H1 (cell line): ENCODE results near the gene SOCS7. TPM values are rescaled to one million over a fixed set of nuclear protein-coding genes. Genes with fewer than 3 reads are reported as not detected.

Experiments
- CTCF ChIA-PET: fragments of 300-600 bp; sonication (Branson Sonifier 250); formaldehyde crosslinking; loops from one replicate; lab custom pipeline; 2021; ENCODE audit not compliant: partially characterized antibody; lab: Charles Lee
- POLR2A ChIA-PET: fragments of 300-600 bp; sonication (Branson Sonifier 250); formaldehyde crosslinking; loops from one replicate; lab custom pipeline; 2021; ENCODE audit warnings: inconsistent platforms; ENCODE audit not compliant: partially characterized antibody; lab: Charles Lee
- DNase-seq, 2 experiments: peaks; one replicate each; pipeline versions ENCODE4 v3.0.0 to v3.0.0-alpha.2; 2010 to 2022; ENCODE audit warnings: low spot score in 2 of 2, low read depth in 1 of 2, mixed read lengths in 1 of 2
- FAIRE-seq: peaks from 2 replicates; lab custom pipeline; 2011; peaks lifted over from hg19 to GRCh38; lab: Jason Lieb, UNC
- H2AFZ ChIP-seq: 2 replicates; pipeline ENCODE4 v1.8.1; 2012; ENCODE audit warnings: low read length, inconsistent platforms
- H2AK5ac ChIP-seq: 2 replicates; pipeline ENCODE4 v1.6.1; 2013; ENCODE audit warnings: low read depth, low read length
- H2BK120ac ChIP-seq: replicated peaks from 2 replicates; pipeline ENCODE3; 2013; ENCODE audit warnings: low read depth, low read length, inconsistent platforms
- H2BK12ac ChIP-seq: 2 replicates; pipeline ENCODE4 v1.6.1; 2013; ENCODE audit warnings: low read depth, low read length
- H2BK15ac ChIP-seq: 2 replicates; pipeline ENCODE4 v1.6.1; 2013; ENCODE audit warnings: low read length
- H2BK20ac ChIP-seq: 2 replicates; pipeline ENCODE4 v1.6.1; 2013; ENCODE audit warnings: low read length
- H2BK5ac ChIP-seq: 2 replicates; pipeline ENCODE4 v1.6.1; 2013; ENCODE audit warnings: low read depth, low read length
- H3K14ac ChIP-seq: 2 replicates; pipeline ENCODE4 v1.6.1; 2013; ENCODE audit warnings: inconsistent platforms; ENCODE audit not compliant: insufficient read length
- H3K18ac ChIP-seq: 2 replicates; pipeline ENCODE4 v1.6.1; 2013; ENCODE audit warnings: low read length; ENCODE audit errors: extremely low read depth
- H3K23ac ChIP-seq: 2 replicates; pipeline ENCODE4 v1.6.1; 2013; ENCODE audit warnings: inconsistent platforms; ENCODE audit not compliant: insufficient read length
- H3K23me2 ChIP-seq: 2 replicates; pipeline ENCODE4 v1.6.1; 2013; ENCODE audit warnings: low read depth, low read length
- H3K27ac ChIP-seq: 2 replicates; pipeline ENCODE4 v1.6.1; 2011; ENCODE audit warnings: low read depth, low read length, inconsistent platforms
- H3K27me3 ChIP-seq, 4 experiments: replicated peaks in 1 of 4; 1 replicate in 1 of 4; 2 replicates in 3 of 4; pipeline versions ENCODE4 v1.6.1 to v1.8.1; 2011 to 2013; ENCODE audit warnings: low read length in 3 of 4, mild to moderate bottlenecking in 3 of 4, inconsistent platforms in 2 of 4, mixed read lengths in 2 of 4, moderate library complexity in 1 of 4; ENCODE audit not compliant: control insufficient read depth in 3 of 4, insufficient read depth in 3 of 4; ENCODE audit errors: extremely low read depth in 1 of 4
- H3K36me3 ChIP-seq, 4 experiments: 2 replicates each; pipeline versions ENCODE4 v1.6.1 to v1.8.1; 2011 to 2013; ENCODE audit warnings: mild to moderate bottlenecking in 4 of 4, low read length in 3 of 4, moderate library complexity in 2 of 4, control low read depth in 1 of 4, inconsistent platforms in 1 of 4; ENCODE audit not compliant: insufficient read depth in 4 of 4, control insufficient read depth in 2 of 4
- H3K4ac ChIP-seq: replicated peaks from 2 replicates; pipeline ENCODE3; 2013; ENCODE audit warnings: low read length, low read depth, mixed read lengths, inconsistent platforms; ENCODE audit not compliant: insufficient read length
- H3K4me1 ChIP-seq, 4 experiments: replicated peaks in 1 of 4; 1 replicate in 1 of 4; 2 replicates in 3 of 4; pipeline versions ENCODE4 v1.6.1 to v1.8.1; 2011 to 2013; ENCODE audit warnings: low read length in 3 of 4, inconsistent platforms in 2 of 4, mixed read lengths in 1 of 4; ENCODE audit not compliant: insufficient read depth in 4 of 4, control insufficient read depth in 3 of 4
- H3K4me2 ChIP-seq, 2 experiments: 2 replicates each; pipeline versions ENCODE4 v1.6.1 to v1.8.1; 2011 to 2013; ENCODE audit warnings: low read depth in 2 of 2, low read length in 2 of 2, control low read depth in 1 of 2, inconsistent platforms in 1 of 2, mild to moderate bottlenecking in 1 of 2; ENCODE audit not compliant: insufficient read depth in 1 of 2
- H3K4me3 ChIP-seq, 4 experiments: fragments of 200-600, 300-600 bp in 1 of 4; sonication (generic), shearing (Covaris generic), sonication (Bioruptor Twin) in 1 of 4; 2 replicates each; pipeline versions ENCODE4 v1.5.1 to v1.8.1; 2011 to 2016; ENCODE audit warnings: low read length in 4 of 4, low read depth in 3 of 4, control low read depth in 2 of 4, inconsistent platforms in 2 of 4, mild to moderate bottlenecking in 2 of 4, mixed read lengths in 1 of 4, moderate library complexity in 1 of 4; ENCODE audit not compliant: insufficient read depth in 2 of 4; ENCODE audit errors: extremely low read depth in 1 of 4
- H3K56ac ChIP-seq: replicated peaks from 2 replicates; pipeline ENCODE3; 2013; ENCODE audit warnings: low read depth, mild to moderate bottlenecking, mixed read lengths, low read length, inconsistent platforms; ENCODE audit not compliant: insufficient read length
- H3K79me1 ChIP-seq: 2 replicates; pipeline ENCODE4 v1.6.1; 2013; ENCODE audit warnings: low read depth, low read length, control low read depth
- H3K79me2 ChIP-seq, 2 experiments: 2 replicates each; pipeline versions ENCODE4 v1.6.1 to v1.8.1; 2012 to 2013; ENCODE audit warnings: low read length in 2 of 2, mild to moderate bottlenecking in 2 of 2, inconsistent platforms in 1 of 2; ENCODE audit not compliant: insufficient read depth in 2 of 2, control insufficient read depth in 1 of 2
- H3K9ac ChIP-seq, 4 experiments: replicated peaks in 1 of 4; 1 replicate in 1 of 4; 2 replicates in 3 of 4; pipeline versions ENCODE4 v1.6.1 to v1.8.1; 2011 to 2013; ENCODE audit warnings: low read depth in 3 of 4, low read length in 3 of 4, control low read depth in 2 of 4, mild to moderate bottlenecking in 2 of 4, moderate library complexity in 2 of 4, inconsistent platforms in 1 of 4; ENCODE audit errors: extremely low read depth in 1 of 4
- H3K9me3 ChIP-seq, 2 experiments: 2 replicates each; pipeline versions ENCODE4 v1.6.1 to v1.8.1; 2012 to 2013; ENCODE audit warnings: mild to moderate bottlenecking in 2 of 2, moderate library complexity in 2 of 2, control low read depth in 1 of 2, inconsistent platforms in 1 of 2, low read depth in 1 of 2, low read length in 1 of 2, mixed read lengths in 1 of 2; ENCODE audit not compliant: insufficient read depth in 2 of 2
- H4K20me1 ChIP-seq, 2 experiments: replicated peaks in 1 of 2; 2 replicates each; pipeline versions ENCODE3 to v1.8.1; 2011 to 2013; ENCODE audit warnings: inconsistent platforms in 2 of 2, low read length in 2 of 2, mild to moderate bottlenecking in 1 of 2; ENCODE audit not compliant: insufficient read depth in 2 of 2, control insufficient read depth in 1 of 2
- H4K5ac ChIP-seq: 2 replicates; pipeline ENCODE4 v1.6.1; 2013; ENCODE audit warnings: low read length, low read depth, mixed read lengths, inconsistent platforms; ENCODE audit not compliant: insufficient read length
- H4K8ac ChIP-seq: 2 replicates; pipeline ENCODE4 v1.8.0; 2013; ENCODE audit warnings: mild to moderate bottlenecking, moderate library complexity, low read length, inconsistent platforms; ENCODE audit not compliant: insufficient read depth; ENCODE audit errors: extremely low read depth
- H4K91ac ChIP-seq: replicated peaks from 2 replicates; pipeline ENCODE3; 2013; ENCODE audit warnings: low read length, mixed read lengths, inconsistent platforms; ENCODE audit not compliant: insufficient read length
- ASH2L ChIP-seq: fragments of 200-600, 300-600 bp; sonication (generic); IDR thresholded peaks from one replicate; pipeline ENCODE4 v1.7.1; 2017; ENCODE audit warnings: low read length
- CBX8 ChIP-seq: fragments of 300-800, 300-1000 bp; sonication (generic); IDR thresholded peaks from 2 replicates; pipeline ENCODE4 v1.7.1; 2016; ENCODE audit warnings: low read depth, low read length, borderline replicate concordance
- FOSL1 ChIP-seq: IDR thresholded peaks from 2 replicates; pipeline ENCODE4 v1.6.1; 2011; ENCODE audit warnings: mild to moderate bottlenecking, low read depth, low read length, moderate library complexity; ENCODE audit not compliant: insufficient read depth
- KDM4A ChIP-seq: IDR thresholded peaks from one replicate; pipeline ENCODE4 v1.7.1; 2012; ENCODE audit warnings: low read depth, mild to moderate bottlenecking, moderate library complexity, low read length, inconsistent platforms; ENCODE audit not compliant: severe bottlenecking
- TEAD4 ChIP-seq: IDR thresholded peaks from 2 replicates; pipeline ENCODE4 v1.6.1; 2012; ENCODE audit warnings: low read depth, low read length, inconsistent platforms, mixed read lengths
- ZNF274 ChIP-seq: IDR thresholded peaks from 2 replicates; pipeline ENCODE4 v1.7.0; 2012; ENCODE audit warnings: low read length, borderline replicate concordance; ENCODE audit errors: extremely low read depth
- whole genome bisulfite sequencing, 2 experiments: shearing (Covaris generic) in 1 of 2; methylation state at CpG; one replicate each; pipeline versions ENCODE4 v1.1.6 to v1.1.7; 2013 to 2015; ENCODE audit warnings: low lambda C conversion rate in 2 of 2, mixed read lengths in 2 of 2, inconsistent platforms in 1 of 2, low coverage in 1 of 2, missing lambda C conversion rate in 1 of 2; ENCODE audit not compliant: insufficient replicate concordance in 2 of 2, insufficient coverage in 1 of 2, insufficient read length in 1 of 2; ENCODE audit errors: extremely low coverage in 1 of 2, missing lambda C conversion rate in 1 of 2; 5-methylcytosine and 5-hydroxymethylcytosine counted together
- polyA plus RNA-seq, 7 experiments: library from polyadenylated mRNA; depleted of rRNA in 3 of 7; stranded (reverse) in 5 of 7; unstranded in 2 of 7; fragments of >200 nt in 5 of 7; fragments of 200-250 nt in 2 of 7; gene quantifications; 1 replicate in 5 of 7; 2 replicates in 1 of 7; 4 replicates in 1 of 7; pipeline versions ENCODE4 v1.2.1 to v1.2.3, GENCODE V29; 2011 to 2013; ENCODE audit warnings: missing spikeins in 2 of 7, mixed read lengths in 2 of 7
- total RNA-seq: library from RNA; stranded (reverse); fragmentation: NEBNext Ultra II Directional; extraction: Animal tissue kit (Norgen Biotek cat#: 25700); gene quantifications from 2 replicates; pipeline ENCODE4 v1.2.1, GENCODE V29; 2021

Gene SOCS7
- total and polyA plus RNA-seq, 2 of the 8 experiments (the other 6 are each of a cell fraction or from before 2014, with no cell fraction given), result 13.5 to 26.9 TPM

DNA sequence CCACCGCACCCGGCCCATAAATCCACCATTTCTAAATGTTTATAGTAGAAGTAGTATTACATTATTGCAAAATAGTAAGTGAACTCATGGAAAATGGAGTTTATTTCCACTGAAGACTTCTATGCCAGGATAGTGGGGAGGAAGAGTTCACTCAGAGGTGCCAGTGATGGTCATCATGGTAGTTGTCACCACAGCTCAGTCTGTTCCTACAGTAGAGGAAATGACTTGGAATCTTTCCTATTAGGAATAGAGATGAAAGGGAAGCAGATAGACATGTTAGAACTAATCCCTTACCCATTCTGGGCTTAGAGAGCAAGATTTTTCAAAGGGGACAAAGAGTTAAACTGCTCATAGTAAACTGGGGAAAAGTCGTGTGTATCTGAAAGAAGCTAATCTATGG is 34.6 kb upstream of the SOCS7 start:
- H3K9ac ChIP-seq, result no peak overlapping the region
- no peak overlapping the region for H3K14ac ChIP-seq
- no peak overlapping the region for H2BK120ac ChIP-seq
- H3K27me3 ChIP-seq, result no peaks in the 10 kb centered on the region
- no peak overlapping the region for H4K91ac ChIP-seq
- no peak overlapping the region for H3K27ac ChIP-seq
- H3K9me3 ChIP-seq, result no peaks in the 10 kb centered on the region
- H2BK15ac ChIP-seq, result no peak overlapping the region
- no peak overlapping the region for H4K8ac ChIP-seq
- H4K5ac ChIP-seq, result no peak overlapping the region
- H3K4ac ChIP-seq, result no peak overlapping the region
- no peak overlapping the region for H2BK12ac ChIP-seq
- no peak overlapping the region for H3K4me2 ChIP-seq
- no peak overlapping the region for H2BK20ac ChIP-seq
- peaks cover 0 to 3% of the 10 kb centered on the region in 2 experiments for H4K20me1 ChIP-seq
- TF ChIP-seq KDM4A, result no peak
- no peak for TF ChIP-seq ASH2L
- no peak for TF ChIP-seq FOSL1
- no peak for TF ChIP-seq TEAD4
- TF ChIP-seq ZNF274, result no peak
- TF ChIP-seq CBX8, result no peak
- H3K56ac ChIP-seq, result no peak overlapping the region
- H3K36me3 ChIP-seq, result peaks cover 4 to 18% (median 9%) of the 10 kb centered on the region in 4 experiments
- H3K18ac ChIP-seq, result no peak overlapping the region
- no peaks in the 10 kb centered on the region for H3K79me1 ChIP-seq
- CTCF ChIA-PET, result interaction anchor here (1.7 to 14.8 kb wide), 2 partner anchors 9 to 16 kb away, joined by 5 to 190 read pairs; no protein-coding TSS in a partner anchor
- H3K23ac ChIP-seq, result no peak overlapping the region
- no peaks in the 10 kb centered on the region for H3K4me1 ChIP-seq
- no peak overlapping the region for H2AFZ ChIP-seq
- no peak overlapping the region for H3K4me3 ChIP-seq
- H3K23me2 ChIP-seq, result no peaks in the 10 kb centered on the region
- DNase-seq (no peak), FAIRE-seq (no peak)
- H2BK5ac ChIP-seq, result no peak overlapping the region
- no peak overlapping the region for H2AK5ac ChIP-seq
- no peaks in the 10 kb centered on the region for H3K79me2 ChIP-seq
- POLR2A ChIA-PET, result interaction anchor here (0.9 to 1.2 kb wide), 2 partner anchors 9 to 14 kb away, joined by 4 to 5 read pairs; no protein-coding TSS in a partner anchor
- 82% methylated on average over 3 of the region's 3 CpGs; no CpG with 5 or more reads in 1 of the 2 experiments for WGBS, 2 experiments
